PFSK-1 (cell line): ENCODE results near the gene FXYD1.

ENCODE experiments used
- FOXP2 ChIP-seq: optimal IDR thresholded peaks from 2 replicates; pipeline ENCODE3; 2011; ENCODE audit warnings: borderline replicate concordance, control low read depth, inconsistent platforms; ENCODE audit not compliant: insufficient read depth; ENCODE audit errors: extremely low read length, extremely low read depth
- POLR2AphosphoS5 ChIP-seq: IDR thresholded peaks from 2 replicates; pipeline ENCODE4 v1.6.1; 2012; ENCODE audit warnings: low read depth, mild to moderate bottlenecking, control low read depth, low read length, moderate library complexity
- REST ChIP-seq, 2 experiments: IDR thresholded peaks; 2 replicates each; pipeline versions ENCODE4 v1.6.1 to v1.8.0; 2011 to 2012; ENCODE audit warnings: low read depth in 2 of 2, low read length in 2 of 2, control low read depth in 1 of 2, inconsistent platforms in 1 of 2, mild to moderate bottlenecking in 1 of 2, moderate library complexity in 1 of 2; ENCODE audit not compliant: insufficient read depth in 1 of 2
- SIN3A ChIP-seq: IDR thresholded peaks from 2 replicates; pipeline ENCODE4 v1.6.1; 2012; ENCODE audit warnings: mild to moderate bottlenecking, low read length, moderate library complexity, borderline replicate concordance; ENCODE audit not compliant: insufficient read depth
- TAF1 ChIP-seq: IDR thresholded peaks from 2 replicates; pipeline ENCODE4 v1.6.1; 2012; ENCODE audit warnings: low read length, control low read depth, borderline replicate concordance; ENCODE audit not compliant: insufficient read depth

Gene FXYD1

GRCh38 chr19:35155981-35156672 is 17.5 kb downstream of the FXYD1 start:
- no peak for TF ChIP-seq TAF1
- TF ChIP-seq FOXP2: no peak

- TF ChIP-seq POLR2AphosphoS5 (no peak), SIN3A (no peak), TAF1 (no peak), FOXP2 (no peak), REST (IDR thresholded peaks at IDR 0.05; ENCODE audit: insufficient read depth in 1 of 2, low read depth in 2 of 2, low read length in 2 of 2) (no peak)
Observed at GRCh38 chr19:35156673-35157014, 18.0 kb downstream of the FXYD1 start.

- TF ChIP-seq TAF1: no peak
- no peak for TF ChIP-seq SIN3A
- no peak for TF ChIP-seq FOXP2
- no peak for TF ChIP-seq POLR2AphosphoS5
- TF ChIP-seq REST (IDR thresholded peaks at IDR 0.05; ENCODE audit: insufficient read depth in 1 of 2, low read depth in 2 of 2, low read length in 2 of 2): no peak
Observed at GRCh38 chr19:35157431-35157830, 18.8 kb downstream of the FXYD1 start.

- TF ChIP-seq POLR2AphosphoS5: no peak
- TF ChIP-seq TAF1: no peak
- no peak for TF ChIP-seq REST (IDR thresholded peaks at IDR 0.05; ENCODE audit: insufficient read depth in 1 of 2, low read depth in 2 of 2, low read length in 2 of 2)
- no peak for TF ChIP-seq FOXP2
- TF ChIP-seq SIN3A: no peak
Observed at GRCh38 chr19:35159606-35160005, 21.0 kb downstream of the FXYD1 start.

GRCh38 chr19:35160629-35161433 is 22.2 kb downstream of the FXYD1 start:
- TF ChIP-seq TAF1 (no peak), SIN3A (no peak), FOXP2 (no peak), REST (IDR thresholded peaks at IDR 0.05; ENCODE audit: insufficient read depth in 1 of 2, low read depth in 2 of 2, low read length in 2 of 2) (no peak), POLR2AphosphoS5 (no peak)
